Activated CD8-positive, alpha-beta memory T cell treated with anti-CD3 and anti-CD28 coated beads, Interleukin-2, amount 50 U/mL, for 24 hours (primary cell): ENCODE results near the gene AKAP12.

Source experiments
- DNase-seq: peaks from one replicate; pipeline ENCODE4 v3.0.0-alpha.2; 2020; ENCODE audit errors: extremely low read depth

The AKAP12 gene

DNA sequence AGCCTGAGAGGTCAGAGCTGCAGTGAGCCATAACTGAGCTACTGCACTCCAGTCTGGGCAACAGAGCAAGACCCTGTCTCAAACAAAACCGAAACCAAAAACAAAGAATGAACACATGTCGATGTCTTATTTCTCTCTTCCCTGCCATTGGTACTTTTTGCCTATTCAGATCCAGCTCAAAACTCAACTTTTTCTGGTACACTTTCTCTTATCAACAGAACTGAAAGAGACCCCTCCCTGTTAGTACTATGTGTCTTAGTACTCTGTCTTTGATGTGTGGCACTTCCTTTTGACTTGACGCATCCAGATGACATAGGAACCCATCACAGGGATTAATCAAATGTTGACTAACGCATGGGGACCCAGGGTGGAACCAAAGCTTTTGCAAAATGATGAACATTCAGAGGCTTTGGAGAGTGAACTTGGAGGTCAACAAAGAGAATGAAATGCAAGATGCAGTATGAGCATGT lies 44.8 kb downstream of the AKAP12 start:
- DNase-seq: no peak

DNA sequence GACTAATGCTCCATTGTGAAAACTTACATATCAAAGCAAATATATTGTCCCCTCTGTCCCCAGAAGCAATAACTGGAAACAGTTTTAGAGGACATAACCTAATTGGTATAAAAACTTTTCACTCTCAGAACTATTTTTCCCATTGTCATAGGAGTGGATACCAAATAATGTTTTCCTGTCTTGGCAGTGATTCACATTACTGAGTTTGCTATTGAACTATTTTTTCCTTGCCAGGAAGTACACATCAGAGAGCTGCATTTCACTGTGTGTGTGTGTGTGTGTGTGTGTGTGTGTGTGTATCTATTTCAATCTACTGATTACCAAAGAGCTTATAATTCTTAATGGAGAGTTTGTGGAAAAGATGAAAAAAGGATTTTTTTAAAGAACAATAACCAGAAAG lies 45.4 kb downstream of the AKAP12 start:
- no peak for DNase-seq

GRCh38 chr6:151286214-151286613 lies 46.4 kb downstream of the AKAP12 start:
- no peak for DNase-seq

- no peak for DNase-seq
These were observed 49.1 kb downstream of the AKAP12 start for GRCh38 chr6:151288712-151289398.

GRCh38 chr6:151289399-151290007 lies 49.7 kb downstream of the AKAP12 start:
- no peak for DNase-seq

DNA sequence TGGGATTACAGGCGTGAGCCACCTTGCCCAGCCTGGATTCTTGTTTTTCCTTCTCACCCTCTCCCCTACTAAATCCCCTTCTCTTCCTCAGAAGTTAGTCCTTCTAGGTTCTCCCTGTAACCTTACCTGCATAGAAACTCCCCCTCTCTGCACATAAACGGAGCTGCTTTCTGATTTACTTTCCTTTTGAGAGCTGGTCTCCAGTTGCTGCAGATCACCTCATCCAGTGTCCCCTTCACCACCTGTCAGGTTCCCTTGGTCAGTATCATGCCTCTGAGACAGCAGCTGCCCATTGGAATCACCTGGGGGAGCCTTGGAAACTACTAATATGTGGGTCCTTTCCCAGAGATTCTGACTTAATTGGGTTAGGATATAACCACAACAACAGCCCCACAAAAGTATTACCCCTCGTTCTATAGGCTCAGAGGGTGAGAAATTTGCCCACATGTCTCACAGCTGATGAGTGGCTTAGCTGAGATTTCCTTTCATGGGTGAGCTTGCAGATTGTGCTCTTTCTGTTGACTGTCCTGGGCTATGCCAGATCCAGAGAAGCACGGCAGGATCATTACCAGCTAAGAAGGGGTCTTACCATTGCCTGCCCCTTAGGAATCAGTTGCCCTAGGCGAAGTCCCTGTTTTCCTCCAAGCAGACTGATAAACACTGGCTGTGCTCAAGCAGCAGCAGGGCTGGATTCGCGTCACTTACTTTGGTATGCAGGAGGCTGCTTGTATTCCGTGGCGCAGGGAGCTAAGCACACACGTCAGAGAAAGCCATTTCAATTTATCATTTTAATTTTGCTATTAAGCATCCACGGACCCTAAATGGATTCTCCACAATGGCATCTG lies 51.3 kb downstream of the AKAP12 start:
- DNase-seq: no peak

GRCh38 chr6:151291722-151292059 lies 51.9 kb downstream of the AKAP12 start:
- DNase-seq: no peak

DNA sequence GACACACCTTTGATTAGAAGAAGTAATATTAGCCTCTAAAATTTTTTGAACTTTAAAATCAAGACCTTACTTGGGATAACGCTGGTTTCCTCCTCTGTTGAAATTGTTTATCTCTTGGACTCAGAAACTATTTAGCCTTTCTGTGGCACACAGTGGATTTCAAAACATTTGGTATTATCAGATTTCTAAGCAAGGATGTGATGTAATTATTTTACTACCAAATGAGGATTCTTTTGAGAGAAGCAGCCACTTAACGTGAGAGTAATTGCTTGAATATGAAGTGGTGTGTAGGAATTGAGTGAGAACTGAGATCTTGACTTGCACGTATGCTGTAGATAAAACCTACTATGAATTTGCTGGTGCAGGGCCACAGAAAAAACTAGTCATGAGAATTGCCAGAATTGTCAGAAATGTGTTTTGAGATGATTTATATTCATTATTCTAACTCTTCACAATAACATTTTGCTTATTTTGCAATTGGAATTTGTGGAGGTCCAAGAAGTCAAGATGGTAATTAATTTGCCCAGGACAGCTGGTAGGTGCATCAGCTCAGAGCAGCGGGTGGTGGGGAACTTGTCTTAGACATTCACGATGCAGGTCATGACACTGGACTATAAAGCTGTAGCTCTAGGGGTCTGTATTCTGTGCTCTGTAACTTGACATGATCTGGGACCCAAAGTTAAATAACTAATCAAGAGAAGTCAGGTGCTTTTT lies 53.4 kb downstream of the AKAP12 start:
- no peak for DNase-seq

DNA sequence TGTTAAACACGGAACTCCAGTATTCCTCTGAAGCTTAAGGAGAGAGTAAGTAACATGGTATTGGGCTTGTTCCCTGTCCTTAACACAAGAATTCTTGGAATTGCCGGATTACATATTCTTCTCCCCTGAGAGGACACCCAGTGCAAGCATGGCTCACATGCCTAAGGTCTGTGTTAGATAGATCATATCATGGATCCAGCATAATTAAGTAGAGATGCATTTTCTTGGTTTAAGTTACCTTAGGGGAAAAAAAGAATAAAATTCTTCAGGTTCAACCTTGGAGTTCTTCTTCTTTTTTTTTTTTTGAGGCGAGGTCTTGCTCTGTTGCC lies 53.9 kb downstream of the AKAP12 start:
- no peak for DNase-seq

GRCh38 chr6:151294561-151295101 lies 54.9 kb downstream of the AKAP12 start:
- DNase-seq: no peak

DNA sequence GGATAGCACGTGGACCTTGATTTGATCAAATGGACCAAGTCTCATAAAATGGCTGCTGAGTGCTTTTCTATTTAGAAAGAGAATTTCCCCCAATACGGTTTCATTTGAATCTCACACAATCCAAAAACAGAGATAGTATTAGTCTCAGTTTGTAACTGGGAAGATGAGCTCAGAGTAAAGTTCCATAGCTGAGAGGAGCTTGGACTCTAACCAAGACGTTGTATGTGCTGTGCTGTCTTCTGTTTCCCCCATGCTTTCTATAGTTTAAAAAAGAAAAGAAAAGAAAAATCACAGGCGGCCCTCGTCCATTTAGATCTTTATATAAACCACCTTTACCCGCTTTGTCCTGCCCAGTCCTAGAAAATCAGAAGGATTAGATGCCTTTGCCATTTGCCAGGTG lies 58.1 kb downstream of the AKAP12 start:
- DNase-seq: no peak

DNA sequence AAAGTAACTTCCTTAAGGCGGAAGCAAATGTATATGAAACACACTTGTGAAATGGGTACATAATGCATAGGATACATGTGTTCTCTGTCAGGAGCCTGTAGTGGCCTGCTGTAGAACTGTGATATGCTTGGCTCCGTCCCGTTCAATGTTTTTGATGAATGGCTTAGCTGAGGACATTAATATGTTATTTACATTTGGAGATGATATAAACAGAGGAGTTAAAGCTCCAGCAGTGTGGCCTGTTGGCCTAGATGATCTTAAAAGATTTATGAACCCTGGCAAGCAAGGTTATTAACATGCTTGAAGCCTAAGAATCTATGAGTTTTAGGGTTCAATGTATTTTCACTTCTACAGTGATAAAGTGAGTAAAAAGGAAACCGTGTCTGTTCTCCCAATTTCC lies 59.2 kb downstream of the AKAP12 start:
- no peak for DNase-seq

DNA sequence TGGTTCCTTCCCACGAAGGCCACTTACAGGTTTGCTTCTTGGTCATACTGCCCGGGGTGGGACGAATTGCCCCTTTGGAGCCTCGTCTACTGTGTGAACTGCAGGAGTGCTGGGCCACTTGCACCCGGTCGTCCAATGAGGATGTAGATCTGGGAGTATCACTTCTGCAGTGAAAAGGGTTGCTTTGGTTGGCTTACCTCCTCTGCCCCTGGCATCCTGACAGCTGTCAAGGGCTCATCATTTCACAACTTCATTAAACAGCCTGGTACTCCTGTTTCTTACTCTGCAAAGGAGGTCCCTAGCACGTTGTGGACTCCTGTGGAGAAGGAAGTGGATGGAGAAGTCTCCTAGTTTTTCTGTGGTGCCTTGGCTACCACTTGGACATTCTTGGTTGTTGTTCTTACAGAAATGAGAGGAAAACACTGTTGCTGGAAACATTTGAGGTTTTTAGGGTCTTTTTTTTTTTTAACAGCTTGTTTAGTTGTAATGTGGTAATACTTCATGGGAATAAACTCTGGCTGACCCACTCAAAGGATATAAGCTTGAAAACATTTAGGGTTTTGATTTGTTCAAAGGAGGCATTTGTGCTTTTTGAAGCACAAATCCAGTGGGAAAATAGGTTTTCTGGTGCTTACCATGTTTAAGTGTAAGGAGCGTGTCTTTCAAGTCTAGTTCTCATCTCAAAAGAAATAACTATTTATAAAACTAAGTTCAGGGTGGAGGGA lies 60.7 kb downstream of the AKAP12 start:
- no peak for DNase-seq

DNA sequence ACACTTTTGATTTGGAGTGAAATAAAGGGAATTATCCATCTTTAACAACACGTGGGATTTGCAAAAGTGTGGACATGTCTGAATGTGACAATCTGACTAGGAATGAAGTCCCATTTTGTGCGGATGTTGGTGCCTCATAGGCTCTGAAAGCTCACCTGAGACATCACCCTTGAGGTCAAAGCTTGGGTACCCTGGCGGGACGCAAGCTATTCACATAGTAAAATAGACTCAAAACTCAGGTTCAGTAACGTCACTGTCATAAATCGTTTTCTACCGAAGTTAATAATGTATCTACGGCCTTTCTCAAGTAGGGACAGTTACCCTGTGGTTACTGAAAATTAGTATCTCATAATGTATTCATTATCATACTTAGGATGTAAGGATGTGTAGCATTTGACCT lies 61.8 kb downstream of the AKAP12 start:
- no peak for DNase-seq

DNA sequence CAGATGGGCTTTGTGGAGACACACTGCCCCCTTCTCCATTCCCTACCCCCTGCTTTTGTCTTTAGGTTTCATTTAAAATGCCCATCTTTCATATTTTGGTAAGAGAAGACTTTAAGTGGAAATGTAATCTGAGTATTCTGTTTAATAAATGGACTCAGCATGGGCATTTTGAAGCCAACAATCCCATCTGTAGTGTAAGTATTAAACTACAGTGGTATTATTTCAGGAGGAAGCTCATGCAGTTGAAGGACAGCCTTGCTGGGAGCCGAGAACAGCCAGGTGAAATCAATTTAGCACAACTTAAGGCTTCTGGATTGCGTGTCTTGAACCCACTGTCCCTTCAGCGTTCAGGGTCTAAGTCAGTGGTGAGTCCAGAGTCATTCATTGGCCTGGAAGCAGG lies 63.5 kb downstream of the AKAP12 start:
- no peak for DNase-seq

GRCh38 chr6:151306269-151306783 lies 66.6 kb downstream of the AKAP12 start:
- DNase-seq: no peak

DNA sequence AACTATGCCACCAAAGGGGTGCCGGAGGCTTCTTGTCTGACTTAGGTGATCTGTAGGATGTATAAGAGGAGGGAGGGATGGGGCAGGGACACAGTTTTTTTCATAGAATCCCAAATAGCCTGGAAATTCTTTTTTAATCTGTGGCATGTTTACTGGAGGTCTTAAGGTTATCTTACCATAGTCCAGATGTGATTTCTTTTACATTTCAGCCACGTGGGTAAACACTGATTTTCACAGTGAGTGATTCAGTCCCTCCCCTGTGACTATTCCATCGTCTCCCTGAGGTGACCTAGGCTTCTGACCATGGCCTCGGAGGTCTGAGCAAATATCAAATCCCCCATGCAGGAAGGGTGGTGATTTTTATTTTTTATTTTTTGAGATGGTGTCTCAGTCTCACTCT lies 67.7 kb downstream of the AKAP12 start:
- no peak for DNase-seq

- no peak for DNase-seq
These were observed 69.9 kb downstream of the AKAP12 start for GRCh38 chr6:151309619-151310018.

DNA sequence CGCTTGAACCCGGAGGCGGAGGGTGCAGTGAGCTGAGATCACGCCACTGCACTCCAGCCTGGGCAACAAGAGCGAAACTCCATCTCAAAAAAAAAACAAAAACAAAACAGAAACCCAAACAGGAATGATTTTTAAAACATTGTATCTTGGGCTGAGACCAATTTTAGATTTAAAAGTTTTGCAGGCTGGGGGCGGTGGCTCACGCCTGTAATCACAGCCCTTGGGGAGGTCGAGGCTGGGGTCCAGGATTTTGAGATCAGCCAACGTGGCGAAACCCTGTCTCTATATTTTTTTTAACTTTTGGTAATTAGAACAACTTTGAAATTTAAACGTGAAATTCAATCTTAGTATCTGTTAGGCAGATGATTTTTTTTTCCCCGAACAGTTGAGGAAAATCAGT lies 70.5 kb downstream of the AKAP12 start:
- no peak for DNase-seq

DNA sequence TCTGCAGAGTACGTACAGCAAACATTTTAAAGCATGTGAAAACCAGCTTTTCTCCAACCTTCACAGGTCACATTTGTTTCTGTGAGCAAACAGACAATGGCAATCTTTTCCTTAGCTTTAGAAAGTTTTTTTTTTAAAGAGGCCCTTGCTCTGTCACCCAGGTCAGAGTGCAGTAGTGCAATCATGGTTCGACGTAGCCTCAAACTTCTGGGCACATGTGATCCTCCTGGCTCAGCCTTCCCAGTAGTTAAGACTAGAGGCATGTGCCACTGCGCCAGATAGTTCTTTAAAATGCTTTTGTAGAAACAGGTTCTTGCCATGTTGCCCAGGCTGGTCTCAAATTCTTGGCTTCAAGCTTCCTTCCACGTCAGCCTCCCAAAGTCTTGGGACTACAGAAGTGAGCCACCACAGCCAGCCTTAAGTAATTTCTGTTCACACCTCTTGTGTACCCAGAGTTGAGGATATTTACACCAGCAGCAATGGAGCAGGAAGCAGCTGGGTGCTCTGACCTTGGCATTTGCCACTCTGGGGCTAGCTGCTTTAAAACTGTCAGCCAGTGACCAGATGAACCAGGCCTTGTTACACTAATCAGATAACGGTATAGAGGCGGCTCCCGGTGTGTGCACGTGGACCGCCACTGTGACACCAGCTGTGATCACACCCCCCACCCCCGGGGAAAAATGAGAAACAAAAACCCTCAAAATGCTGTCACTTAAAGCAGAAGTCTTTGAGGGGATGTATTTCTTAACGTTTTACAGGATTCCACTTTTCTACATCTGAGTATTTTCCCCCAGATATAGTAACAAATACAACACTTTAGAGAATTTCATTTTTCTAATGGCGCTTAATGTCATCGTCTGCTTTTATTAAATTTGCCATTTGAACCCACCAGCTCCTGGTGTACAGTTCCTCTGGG lies 71.3 kb downstream of the AKAP12 start:
- no peak for DNase-seq
